NCI-H2196 (cell line): ENCODE results near the gene ATP2C2.

Experiments used
- DNase-seq: peaks from one replicate; lab custom pipeline; 2025; ENCODE audit not compliant: unreplicated experiment; lab: John Stamatoyannopoulos, UW

ATP2C2 gene

GRCh38 chr16:84466692-84467091 is 98.4 kb downstream of the ATP2C2 start:
- DNase-seq = no peak

- DNase-seq = no peak
Observed at GRCh38 chr16:84467256-84467655, 98.9 kb downstream of the ATP2C2 start.

GRCh38 chr16:84467709-84468108 is 99.4 kb downstream of the ATP2C2 start:
- no peak for DNase-seq

- DNase-seq = no peak
Observed at GRCh38 chr16:84471316-84471715, 103.0 kb downstream of the ATP2C2 start.

GRCh38 chr16:84471966-84472365 is 103.6 kb downstream of the ATP2C2 start:
- DNase-seq = no peak

GRCh38 chr16:84475643-84476240 is 107.4 kb downstream of the ATP2C2 start:
- no peak for DNase-seq

GRCh38 chr16:84476401-84476800 is 108.1 kb downstream of the ATP2C2 start:
- DNase-seq = no peak

GRCh38 chr16:84477661-84478060 is 109.3 kb downstream of the ATP2C2 start:
- DNase-seq = no peak

GRCh38 chr16:84478172-84478947 is 110.0 kb downstream of the ATP2C2 start:
- DNase-seq = no peak

GRCh38 chr16:84479716-84480450 is 111.5 kb downstream of the ATP2C2 start:
- no peak for DNase-seq

GRCh38 chr16:84481051-84481735 is 112.9 kb downstream of the ATP2C2 start:
- DNase-seq = no peak

GRCh38 chr16:84482001-84482891 is 113.9 kb downstream of the ATP2C2 start:
- DNase-seq = no peak

GRCh38 chr16:84482951-84483881 is 114.9 kb downstream of the ATP2C2 start:
- no peak for DNase-seq

GRCh38 chr16:84483882-84484565 is 115.7 kb downstream of the ATP2C2 start:
- DNase-seq = no peak

GRCh38 chr16:84484579-84485254 is 116.4 kb downstream of the ATP2C2 start:
- peak; percentile 25 for DNase-seq

- no peak for DNase-seq
Observed at GRCh38 chr16:84485255-84486010, 117.1 kb downstream of the ATP2C2 start.

GRCh38 chr16:84486126-84486525 is 117.8 kb downstream of the ATP2C2 start:
- DNase-seq = no peak
